Body of pancreas (tissue), 4 donors: ENCODE results near the gene FAM200A.
"Not testable (repeated sequence)": the region's sequence is repeated elsewhere in the genome, so short reads cannot be mapped to it uniquely, and the experiment has no call there.

ENCODE experiments used
- CTCF ChIP-seq, 7 experiments: fragments of 450-650 bp in 4 of 7; fragments of 200-600 bp in 3 of 7; sonication (generic) in 3 of 7; IDR thresholded peaks; one replicate each; pipeline ENCODE4 v1.5.1; 2016 to 2019; ENCODE audit warnings: antibody characterized with exemption in 7 of 7
- POLR2A ChIP-seq, 3 donors: fragments of 450-650 bp; IDR thresholded peaks; one replicate each; pipeline ENCODE4 v1.6.1; 2016; ENCODE audit warnings: antibody characterized with exemption in 3 of 3, mild to moderate bottlenecking in 2 of 3

- TF ChIP-seq CTCF, POLR2A (IDR thresholded peaks at IDR 0.05): not testable (repeated sequence)
Measured at GRCh38 chr7:99549545-99549944, 2.4 kb downstream of the FAM200A start.
